Vagina (tissue), 2 donors: ENCODE results near the gene C7orf25.

Experiments used
- CTCF ChIP-seq, 3 experiments: fragments of 450-650 bp in 2 of 3; fragments of 200-600 bp in 1 of 3; sonication (generic) in 1 of 3; IDR thresholded peaks; one replicate each; pipeline ENCODE4 v1.5.1; 2017 to 2019; ENCODE audit warnings: antibody characterized with exemption in 3 of 3, mild to moderate bottlenecking in 2 of 3, moderate library complexity in 2 of 3
- POLR2A ChIP-seq, 2 donors: fragments of 450-650 bp; IDR thresholded peaks; one replicate each; pipeline ENCODE4 v1.6.1; 2017; ENCODE audit warnings: antibody characterized with exemption in 2 of 2, mild to moderate bottlenecking in 2 of 2, moderate library complexity in 2 of 2
- POLR2AphosphoS5 ChIP-seq, 2 donors: sonication (generic); formaldehyde crosslinking; IDR thresholded peaks; one replicate each; pipeline ENCODE4 v1.9.0; 2017; ENCODE audit warnings: antibody characterized with exemption in 2 of 2, mild to moderate bottlenecking in 2 of 2, low read depth in 1 of 2; ENCODE audit not compliant: insufficient read depth in 1 of 2

- TF ChIP-seq POLR2A (IDR thresholded peaks at IDR 0.05), result no peak
- TF ChIP-seq POLR2AphosphoS5 (IDR thresholded peaks at IDR 0.05; ENCODE audit: insufficient read depth in 1 of 2, low read depth in 1 of 2), result no peak
- no peak for TF ChIP-seq CTCF (IDR thresholded peaks at IDR 0.05)
These were observed 2.1 kb upstream of the C7orf25 start for GRCh38 chr7:42914009-42914408.
